Amniotic stem cell (primary cell): ENCODE data around the gene NFIC.
"Not testable (repeated sequence)": the region's sequence is repeated elsewhere in the genome, so short reads cannot be mapped to it uniquely, and the experiment has no call there.

Experiments
- DNase-seq: peaks from one replicate; lab custom pipeline; 2025; lab: John Stamatoyannopoulos, UW

NFIC gene

DNA sequence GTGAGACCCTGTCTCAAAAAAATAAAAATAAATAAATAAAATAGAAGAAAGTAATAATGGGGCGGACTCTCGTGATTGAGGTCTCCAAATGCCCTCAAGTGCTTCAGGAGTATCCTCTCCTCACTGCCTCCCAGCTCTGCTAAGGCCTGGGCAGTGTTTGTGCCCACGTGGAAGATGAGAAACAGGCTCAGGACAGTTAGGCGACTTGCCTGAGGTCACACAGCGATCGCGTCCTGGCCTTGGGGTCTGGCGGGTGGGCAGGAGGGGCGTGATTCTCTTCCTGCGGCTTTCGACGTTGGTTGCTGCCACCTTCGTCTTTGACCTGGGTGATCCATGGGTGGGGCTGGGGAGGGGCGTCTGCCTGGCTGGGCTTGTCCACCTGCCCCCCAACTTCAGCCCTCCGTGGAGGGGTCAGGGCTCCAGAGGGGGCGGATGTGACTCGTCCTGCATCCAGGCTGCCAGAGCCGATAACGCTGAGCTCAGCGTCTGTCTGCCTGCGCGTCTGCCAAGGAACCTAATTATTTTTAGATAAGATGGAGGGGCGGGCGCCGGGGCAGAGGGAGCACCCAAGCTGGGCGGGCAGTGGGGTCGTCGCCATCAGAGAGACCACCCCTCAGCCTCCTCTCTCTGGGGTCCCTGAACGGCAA, 56.9 kb downstream of the NFIC start:
- DNase-seq = no peak

- no peak for DNase-seq
Observed at GRCh38 chr19:3426433-3426832, 60.0 kb downstream of the NFIC start.

DNA sequence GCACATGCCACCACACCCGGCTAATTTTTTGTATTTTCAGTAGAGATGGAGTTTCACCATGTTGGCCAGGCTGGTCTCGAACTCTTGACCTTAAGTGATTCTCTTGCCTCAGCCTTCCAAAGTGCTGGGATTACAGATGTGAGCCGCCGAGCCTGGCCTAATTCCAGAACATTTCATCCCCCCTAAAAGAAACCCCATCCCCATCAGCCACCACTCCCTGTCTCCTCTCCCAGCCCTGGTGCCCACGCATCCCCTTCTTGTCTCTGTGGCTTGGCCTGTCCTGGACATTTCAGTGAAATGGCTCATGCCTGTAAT, 63.9 kb downstream of the NFIC start:
- DNase-seq = not testable (repeated sequence)

DNA sequence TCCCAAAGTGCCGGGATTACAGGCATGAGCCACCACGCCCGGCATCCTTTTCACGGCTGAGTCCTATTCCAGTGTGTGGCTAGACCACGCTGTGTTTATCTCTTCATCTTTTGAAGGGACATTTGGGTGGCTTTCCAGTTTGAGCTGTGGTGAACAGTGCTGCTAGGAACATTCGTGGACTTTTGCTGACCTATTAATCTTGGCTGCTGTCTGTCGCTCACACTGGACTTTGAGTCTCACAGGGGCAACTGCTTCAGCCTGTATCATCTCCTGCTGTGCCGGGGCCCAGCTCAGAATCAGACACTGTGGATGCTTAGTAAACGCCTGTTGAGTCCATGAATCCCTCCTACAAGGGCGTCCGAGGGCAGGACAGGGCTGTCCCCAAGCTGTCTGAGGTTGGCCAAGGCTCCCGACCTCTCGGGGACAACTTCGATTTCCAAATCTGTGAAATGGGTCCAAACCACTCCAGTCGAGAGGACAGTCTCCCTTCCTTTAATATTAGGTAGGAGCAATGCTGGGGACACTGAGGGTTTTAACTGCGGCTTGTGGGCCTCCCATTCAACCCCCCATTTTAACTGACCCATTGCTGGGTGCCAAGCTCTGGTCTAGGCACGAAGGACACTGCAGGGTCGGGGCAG, 65.5 kb downstream of the NFIC start:
- no peak for DNase-seq

DNA sequence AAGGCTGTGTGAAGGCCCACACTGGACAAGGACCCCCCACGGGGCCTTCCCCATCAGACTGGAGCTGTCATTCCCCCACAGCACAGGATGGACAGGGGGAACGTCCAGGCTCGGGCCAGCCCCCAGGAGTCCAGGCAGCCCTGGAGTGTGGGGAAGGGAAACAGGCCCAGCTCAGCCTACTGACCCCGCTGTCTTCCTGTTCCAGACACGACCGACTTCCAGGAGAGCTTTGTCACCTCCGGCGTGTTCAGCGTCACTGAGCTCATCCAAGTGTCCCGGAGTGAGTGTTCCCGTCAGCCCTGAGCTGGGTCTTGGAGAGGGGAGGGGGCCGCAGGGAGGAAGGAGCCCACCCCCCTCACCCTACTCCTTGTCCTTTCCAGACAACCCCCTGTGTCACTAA, 66.9 kb downstream of the NFIC start:
- no peak for DNase-seq

- no peak for DNase-seq
Observed at GRCh38 chr19:3433805-3434540, 67.6 kb downstream of the NFIC start.

DNA sequence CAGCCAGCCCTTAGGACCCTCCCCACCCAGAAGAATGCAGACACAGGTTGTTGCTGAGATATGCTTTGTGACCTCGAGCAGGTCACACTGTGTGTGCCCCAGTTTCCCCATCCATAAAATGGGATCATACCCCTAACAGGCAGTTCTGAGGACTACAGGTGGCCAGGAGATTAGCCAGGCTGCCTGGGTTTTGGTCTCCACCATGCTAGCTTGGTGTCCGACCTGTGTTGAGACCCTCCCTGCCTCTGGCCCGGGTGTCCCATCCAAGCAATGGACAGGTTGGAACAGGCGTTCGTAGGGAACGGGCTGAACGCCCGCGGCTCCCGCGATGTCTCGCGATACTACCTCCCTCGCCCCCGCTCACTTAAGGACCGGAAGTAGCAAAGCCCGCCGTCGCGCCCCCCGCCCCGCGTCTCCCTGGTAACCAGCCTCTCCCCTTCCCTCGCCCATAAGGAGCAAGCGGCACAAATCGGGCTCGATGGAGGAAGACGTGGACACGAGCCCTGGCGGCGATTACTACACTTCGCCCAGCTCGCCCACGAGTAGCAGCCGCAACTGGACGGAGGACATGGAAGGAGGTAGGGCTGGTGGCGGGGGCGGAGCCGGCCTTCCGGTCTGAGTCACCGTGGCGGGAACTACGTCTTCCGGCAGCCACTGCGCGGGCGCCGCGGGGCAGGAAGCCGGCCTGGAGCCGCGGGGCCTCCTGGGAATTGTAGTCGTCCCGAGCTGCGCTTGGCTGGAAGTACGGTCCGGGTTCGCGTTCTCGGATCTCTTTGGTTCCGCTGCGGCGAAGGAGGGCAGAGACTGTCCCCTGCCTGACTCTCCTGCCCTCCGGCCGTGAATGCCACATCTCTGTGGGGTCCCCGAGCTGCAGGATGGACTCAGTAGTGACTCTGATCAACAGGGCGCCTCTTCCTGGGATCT, 68.5 kb downstream of the NFIC start:
- DNase-seq = peak; percentile 95

DNA sequence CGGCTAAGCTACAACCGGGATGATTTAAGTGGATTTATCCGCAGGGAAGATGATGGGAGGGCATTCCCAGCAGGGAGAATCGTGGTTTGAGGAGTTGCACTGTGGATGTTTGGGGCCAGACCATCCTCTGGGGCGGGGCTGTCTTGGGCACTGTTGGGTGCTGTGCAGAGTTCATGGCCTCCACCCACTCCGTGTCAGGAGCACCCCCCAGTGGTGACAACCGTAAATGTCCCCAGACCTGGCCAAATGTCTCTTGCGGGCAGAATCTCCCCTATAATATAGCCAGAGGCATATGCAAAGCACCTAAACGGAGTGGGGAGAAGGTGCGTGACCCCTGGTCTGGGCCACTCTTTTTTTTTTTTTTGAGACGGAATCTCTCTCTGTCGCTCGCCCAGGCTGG, 73.7 kb downstream of the NFIC start:
- DNase-seq = no peak

DNA sequence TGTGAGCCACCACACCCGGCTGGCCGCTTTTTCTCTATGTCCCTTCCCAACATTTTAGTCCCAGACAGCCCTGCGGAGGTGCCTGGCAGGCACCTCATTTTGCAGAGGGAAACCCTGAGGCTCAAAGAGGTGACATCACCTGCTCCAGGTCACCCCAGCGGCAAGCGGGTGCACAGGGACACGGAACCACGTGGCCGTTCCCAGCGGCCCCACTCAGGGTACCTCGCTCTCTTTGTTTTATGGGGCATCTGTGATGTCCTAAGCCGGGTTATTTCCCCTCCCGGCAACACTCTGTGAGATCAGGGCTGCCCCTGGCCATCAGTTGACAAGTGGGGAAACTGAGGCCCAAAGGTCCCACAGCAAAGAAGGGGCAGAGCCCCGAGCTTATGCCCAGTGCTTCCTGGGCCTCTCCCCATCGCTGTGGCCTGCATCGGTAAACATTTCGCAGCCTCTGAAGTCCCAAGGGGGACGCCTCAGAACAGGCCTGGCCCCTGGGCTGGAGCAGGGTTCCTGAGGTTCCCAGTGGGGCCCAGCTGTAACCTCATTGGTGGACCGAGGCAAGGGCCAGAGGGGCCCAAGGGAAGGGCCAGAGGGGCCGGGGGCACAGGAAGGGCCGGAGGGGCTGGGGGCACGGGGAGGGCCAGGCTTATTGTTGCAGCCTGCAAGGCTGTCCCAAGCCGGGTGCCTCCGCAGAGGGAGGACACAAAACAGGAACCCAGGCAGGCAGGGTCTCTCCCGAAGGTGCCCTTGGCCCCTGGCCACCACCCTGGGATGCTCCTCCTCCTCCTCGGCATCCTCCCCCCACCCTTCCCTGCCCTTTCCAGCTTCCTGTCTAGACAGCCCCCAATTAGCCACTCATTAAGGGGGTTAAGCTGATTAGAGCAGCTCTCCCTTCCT, 75.0 kb downstream of the NFIC start:
- no peak for DNase-seq

DNA sequence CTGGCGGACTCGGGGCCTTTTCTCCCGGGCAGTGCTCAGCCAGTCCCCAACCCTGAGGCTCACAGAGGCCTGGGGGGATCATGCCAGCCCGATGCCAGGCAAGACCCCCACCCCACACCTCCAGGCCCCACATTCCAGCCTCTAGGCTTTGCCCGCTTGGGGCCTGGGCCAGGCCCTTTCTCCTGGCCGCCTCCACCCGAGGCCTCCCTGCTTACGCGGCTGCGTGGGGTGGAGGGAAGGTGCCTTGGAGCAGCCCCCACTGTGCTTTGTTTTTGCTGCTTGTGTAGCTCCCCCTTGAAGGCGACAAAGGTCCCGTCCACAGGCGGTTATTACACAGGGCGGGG, 75.6 kb downstream of the NFIC start:
- DNase-seq = no peak

DNA sequence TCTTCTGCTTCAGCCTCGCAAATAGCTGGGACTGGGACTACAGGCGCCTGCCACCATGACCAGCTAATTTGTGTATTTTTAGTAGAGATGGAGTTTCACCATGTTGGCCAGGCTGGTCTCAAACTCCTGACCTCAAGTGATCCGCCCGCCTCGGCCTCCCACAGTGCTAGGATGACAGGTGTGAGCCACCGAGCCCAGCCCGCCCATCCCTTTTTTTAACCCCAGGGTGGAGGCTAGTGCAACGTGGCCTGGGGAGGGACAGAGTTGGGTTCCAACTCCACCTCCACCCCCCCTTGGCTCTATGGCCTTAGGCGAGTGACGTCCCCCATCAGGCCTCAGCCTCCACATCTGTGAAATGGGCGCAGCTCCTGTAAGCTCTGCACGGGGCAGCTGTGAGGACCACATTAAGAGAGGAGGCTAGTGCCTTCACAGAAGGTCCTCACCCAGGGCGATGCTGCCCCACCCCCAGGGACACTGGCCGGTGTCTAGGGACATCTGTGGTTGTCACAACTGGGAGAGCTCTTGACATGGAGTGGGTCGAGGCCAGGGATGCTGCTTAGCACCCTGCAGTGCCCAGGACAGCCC, 76.2 kb downstream of the NFIC start:
- DNase-seq = no peak

- no peak for DNase-seq
Observed at GRCh38 chr19:3443840-3444694, 77.7 kb downstream of the NFIC start.

GRCh38 chr19:3444695-3445234, 78.4 kb downstream of the NFIC start:
- DNase-seq = no peak

- not testable (repeated sequence) for DNase-seq
Observed at GRCh38 chr19:3446657-3447056, 80.3 kb downstream of the NFIC start.

DNA sequence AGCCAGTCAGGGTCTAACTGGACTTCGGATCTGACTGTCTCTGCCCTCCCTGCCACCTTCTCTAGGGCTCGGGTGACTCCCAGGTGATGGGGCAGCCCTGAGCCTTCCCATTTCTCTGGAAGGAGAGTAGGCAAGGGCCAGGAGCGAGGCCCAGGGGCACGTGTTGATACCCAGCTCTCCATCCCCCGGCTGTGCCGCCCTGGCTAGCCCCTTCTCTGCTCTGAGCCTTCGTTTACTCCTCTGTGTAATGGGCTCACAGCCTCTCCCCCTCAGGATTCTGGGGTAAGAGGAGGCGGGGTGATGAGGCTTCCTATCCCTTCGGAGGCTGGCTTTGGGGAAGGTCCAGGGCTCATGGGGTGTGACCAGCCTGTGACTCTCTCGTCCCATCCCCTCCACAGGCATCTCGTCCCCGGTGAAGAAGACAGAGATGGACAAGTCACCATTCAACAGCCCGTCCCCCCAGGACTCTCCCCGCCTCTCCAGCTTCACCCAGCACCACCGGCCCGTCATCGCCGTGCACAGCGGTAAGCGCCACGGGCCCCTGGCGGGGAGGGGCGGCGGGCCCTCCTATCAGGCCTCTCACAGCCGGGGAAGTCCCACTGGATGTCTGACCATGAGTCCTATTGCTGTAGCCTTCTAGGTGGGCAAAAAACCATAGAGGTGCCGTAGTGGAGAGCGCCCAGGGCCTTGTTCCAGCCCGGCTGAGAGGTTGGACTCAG, 82.4 kb downstream of the NFIC start:
- DNase-seq = no peak

DNA sequence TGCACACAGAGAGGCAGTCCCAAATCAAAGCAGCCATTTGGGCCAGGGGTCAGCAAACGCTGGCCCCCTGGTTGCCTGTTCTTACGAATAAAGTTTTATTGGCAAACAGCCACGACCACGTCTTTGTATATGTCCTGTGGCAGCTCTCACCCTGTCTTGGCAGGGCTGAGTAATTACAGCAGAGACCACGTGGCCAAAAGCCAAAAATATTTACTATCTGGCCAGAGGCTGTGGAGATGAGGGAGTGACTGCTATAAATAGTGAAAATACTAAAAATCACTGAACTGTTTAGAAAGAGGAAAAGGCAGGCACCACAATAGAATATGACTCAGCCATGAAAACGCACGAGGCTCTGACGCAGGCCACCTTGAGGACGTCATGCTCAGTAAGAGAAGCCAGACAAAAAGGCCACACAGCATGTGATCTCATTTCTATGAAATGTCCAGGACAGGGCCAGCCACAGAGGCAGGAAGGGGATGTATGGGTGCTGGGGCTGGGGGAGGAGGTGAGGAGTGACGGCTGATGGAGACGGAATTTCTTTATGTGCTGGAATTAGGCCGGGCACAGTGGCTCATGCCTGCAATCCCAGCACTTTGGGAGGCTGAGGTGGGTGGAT, 84.5 kb downstream of the NFIC start:
- DNase-seq = peak; percentile 97

DNA sequence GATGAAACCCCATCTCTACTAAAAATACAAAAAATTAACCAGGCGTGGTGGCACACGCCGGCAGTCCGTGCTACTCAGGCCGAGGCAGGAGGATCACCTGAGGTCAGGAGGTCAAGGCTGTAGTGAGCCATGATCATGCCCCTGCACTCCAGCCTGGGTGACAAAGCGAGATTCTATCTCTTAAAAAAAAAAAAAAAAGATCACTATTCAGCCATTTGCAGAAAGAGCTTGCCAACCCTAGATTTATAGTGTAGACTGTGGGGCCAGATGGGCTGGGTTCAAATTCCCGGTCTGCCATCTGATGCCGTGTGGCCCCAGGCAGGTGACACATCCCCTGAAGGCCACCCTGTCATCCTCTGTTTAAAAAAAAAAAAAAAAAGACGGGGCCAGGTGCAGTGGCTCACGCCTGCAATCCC, 85.1 kb downstream of the NFIC start:
- DNase-seq = no peak

DNA sequence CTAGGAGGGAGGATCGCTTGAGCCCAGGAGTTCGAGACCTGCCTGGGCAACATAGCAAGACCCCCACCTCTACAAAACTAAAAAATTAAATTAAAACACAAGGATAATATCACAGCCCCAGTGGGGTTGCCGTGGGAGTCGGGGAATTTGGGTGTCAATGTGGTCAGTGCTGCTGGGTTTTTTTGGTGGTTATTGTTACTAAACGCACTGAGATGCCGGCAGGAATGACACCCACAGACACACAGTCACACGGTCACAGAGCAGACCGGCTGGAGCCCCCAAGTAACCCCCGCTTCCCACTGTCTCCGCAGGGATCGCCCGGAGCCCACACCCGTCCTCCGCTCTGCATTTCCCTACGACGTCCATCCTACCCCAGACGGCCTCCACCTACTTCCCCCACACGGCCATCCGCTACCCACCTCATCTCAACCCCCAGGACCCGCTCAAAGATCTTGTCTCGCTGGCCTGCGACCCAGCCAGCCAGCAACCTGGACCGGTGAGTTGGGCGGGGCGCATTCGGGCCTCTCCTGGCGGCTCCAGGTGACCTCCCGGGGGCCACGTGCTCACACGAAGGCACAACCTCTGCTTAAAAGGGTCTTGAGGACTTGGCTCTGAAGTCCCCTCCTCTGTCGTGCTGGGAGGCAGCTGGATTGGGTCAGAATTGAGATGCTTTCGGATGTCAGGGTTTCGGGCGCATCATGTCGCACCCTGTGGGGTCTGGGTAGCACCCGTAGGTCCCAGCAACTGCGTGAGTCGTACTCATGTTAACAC, 86.0 kb downstream of the NFIC start:
- DNase-seq = no peak
